ENCODE measurements around the gene POLH. TPM values are rescaled to one million over a fixed set of nuclear protein-coding genes. Genes with fewer than 3 reads are reported as not detected.

Gene POLH
- total and polyA plus RNA-seq, 9 of the 15 experiments (the other 6 are each of a cell fraction or from before 2014, with no cell fraction given), result 5.8 to 31.6 (median 20.6) TPM

- TF ChIP-seq ZFP91 (CRISPR knock-in tag; IDR thresholded peaks at IDR 0.05) (no peak), ZNF644 (tag; IDR thresholded peaks at IDR 0.05; ENCODE audit: low read depth) (no peak), ZC3H8 (IDR thresholded peaks at IDR 0.05) (no peak), RB1 (IDR thresholded peaks at IDR 0.05; ENCODE audit: low read depth) (no peak), ZNF764 (CRISPR knock-in tag; IDR thresholded peaks at IDR 0.05; ENCODE audit: low read depth) (no peak), ZNF324 (CRISPR knock-in tag; IDR thresholded peaks at IDR 0.05) (no peak), FOSL1 (tag; conservative IDR thresholded peaks at IDR 0.05) (0 out of 2 replicates have a peak, but pooled peaks have one; percentile 29), BACH1 (tag; IDR thresholded peaks at IDR 0.05) (no peak), FOXA3 (CRISPR knock-in tag; conservative IDR thresholded peaks at IDR 0.05 in 1 of 2, IDR thresholded peaks at IDR 0.05 in 1 of 2) (0 out of 4 replicates have a peak, but pooled peaks of 1 of the 2 experiments have one; percentile 4), PHTF2 (CRISPR knock-in tag; IDR thresholded peaks at IDR 0.05) (no peak), SFPQ (IDR thresholded peaks at IDR 0.05; ENCODE audit: low read depth, low read length) (no peak), ATF7 (IDR thresholded peaks at IDR 0.05) (no peak), ZNF407 (IDR thresholded peaks at IDR 0.05; ENCODE audit: low read depth) (no peak), L3MBTL2 (IDR thresholded peaks at IDR 0.05) (no peak)
- TF ChIP-seq, protein P1, sequence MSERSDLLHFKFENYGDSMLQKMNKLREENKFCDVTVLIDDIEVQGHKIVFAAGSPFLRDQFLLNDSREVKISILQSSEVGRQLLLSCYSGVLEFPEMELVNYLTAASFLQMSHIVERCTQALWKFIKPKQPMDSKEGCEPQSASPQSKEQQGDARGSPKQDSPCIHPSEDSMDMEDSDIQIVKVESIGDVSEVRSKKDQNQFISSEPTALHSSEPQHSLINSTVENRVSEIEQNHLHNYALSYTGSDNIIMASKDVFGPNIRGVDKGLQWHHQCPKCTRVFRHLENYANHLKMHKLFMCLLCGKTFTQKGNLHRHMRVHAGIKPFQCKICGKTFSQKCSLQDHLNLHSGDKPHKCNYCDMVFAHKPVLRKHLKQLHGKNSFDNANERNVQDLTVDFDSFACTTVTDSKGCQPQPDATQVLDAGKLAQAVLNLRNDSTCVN (CRISPR knock-in tag; IDR thresholded peaks at IDR 0.05), result no peak
Measured at GRCh38 chr6:43616725-43617472, 40.9 kb downstream of the POLH start (continued).
